Activated CD4-positive, alpha-beta T cell treated with anti-CD3 and anti-CD28 coated beads, Interleukin-2, amount 50 U/mL, for 24 hours (primary cell): Measurements from ENCODE around the gene ANGEL2.
"Not testable (repeated sequence)": the region's sequence is repeated elsewhere in the genome, so short reads cannot be mapped to it uniquely, and the experiment has no call there.

Experiments
- DNase-seq, 2 donors: peaks; one replicate each; pipeline ENCODE4 v3.0.0-alpha.2; 2020; ENCODE audit warnings: low read depth in 1 of 2, low spot score in 1 of 2

The ANGEL2 gene, protein sequence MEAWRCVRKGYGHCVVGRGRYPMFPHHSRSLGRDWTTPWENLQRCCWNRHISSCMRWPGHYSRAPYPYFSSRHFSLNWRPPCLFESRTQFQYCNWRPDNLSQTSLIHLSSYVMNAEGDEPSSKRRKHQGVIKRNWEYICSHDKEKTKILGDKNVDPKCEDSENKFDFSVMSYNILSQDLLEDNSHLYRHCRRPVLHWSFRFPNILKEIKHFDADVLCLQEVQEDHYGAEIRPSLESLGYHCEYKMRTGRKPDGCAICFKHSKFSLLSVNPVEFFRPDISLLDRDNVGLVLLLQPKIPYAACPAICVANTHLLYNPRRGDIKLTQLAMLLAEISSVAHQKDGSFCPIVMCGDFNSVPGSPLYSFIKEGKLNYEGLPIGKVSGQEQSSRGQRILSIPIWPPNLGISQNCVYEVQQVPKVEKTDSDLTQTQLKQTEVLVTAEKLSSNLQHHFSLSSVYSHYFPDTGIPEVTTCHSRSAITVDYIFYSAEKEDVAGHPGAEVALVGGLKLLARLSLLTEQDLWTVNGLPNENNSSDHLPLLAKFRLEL

GRCh38 chr1:213015099-213016050, at the start of gene ANGEL2:
Gene ANGEL2 (minus strand): TSS chr1:213015867. CDS start chr1:213015671, 196 bp downstream.
- DNase-seq, result peak; percentile 80 to 96

DNA sequence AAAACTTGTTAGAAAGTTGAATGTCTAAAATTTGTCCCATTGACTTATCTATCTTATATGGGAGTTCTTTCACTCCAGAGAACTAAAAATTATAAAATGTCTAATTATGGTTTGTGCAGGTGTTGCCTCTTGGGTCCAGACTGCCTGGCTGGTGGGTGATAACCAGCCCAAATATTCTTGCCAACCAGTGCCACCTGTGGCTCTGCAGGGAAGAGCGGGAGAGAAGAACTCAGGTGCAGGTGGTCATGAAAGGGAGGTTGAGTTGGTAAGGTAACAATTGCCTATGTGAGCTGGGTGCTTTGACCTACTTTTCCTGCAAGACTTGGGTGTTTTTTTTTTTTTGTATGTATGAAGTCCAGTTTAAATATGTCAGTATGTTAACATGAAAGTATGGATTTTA, 45.6 kb upstream of the ANGEL2 start:
- no peak for DNase-seq

- no peak for DNase-seq
Measured at GRCh38 chr1:213060836-213061235, 45.2 kb upstream of the ANGEL2 start.

GRCh38 chr1:213057264-213058059, 41.8 kb upstream of the ANGEL2 start:
- DNase-seq, result no peak

DNA sequence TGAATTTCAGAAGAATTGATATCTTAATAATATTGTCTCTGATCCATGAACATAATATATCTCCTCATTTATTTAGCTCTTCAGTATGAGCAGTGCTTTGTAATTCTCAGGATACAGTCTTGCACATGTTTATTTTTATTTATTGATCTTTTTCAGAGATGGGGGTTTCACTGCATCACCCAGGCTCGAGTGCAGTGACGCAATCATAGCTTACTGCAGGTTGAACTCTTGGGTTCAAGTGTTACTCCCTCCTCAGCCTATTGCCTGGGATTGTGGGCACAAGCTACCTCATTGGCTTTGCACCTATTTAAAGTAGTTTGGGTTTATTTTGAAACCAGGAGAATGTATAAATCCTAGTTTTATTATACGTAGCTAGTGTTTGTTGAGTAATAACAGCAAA, 40.1 kb upstream of the ANGEL2 start:
- no peak for DNase-seq

DNA sequence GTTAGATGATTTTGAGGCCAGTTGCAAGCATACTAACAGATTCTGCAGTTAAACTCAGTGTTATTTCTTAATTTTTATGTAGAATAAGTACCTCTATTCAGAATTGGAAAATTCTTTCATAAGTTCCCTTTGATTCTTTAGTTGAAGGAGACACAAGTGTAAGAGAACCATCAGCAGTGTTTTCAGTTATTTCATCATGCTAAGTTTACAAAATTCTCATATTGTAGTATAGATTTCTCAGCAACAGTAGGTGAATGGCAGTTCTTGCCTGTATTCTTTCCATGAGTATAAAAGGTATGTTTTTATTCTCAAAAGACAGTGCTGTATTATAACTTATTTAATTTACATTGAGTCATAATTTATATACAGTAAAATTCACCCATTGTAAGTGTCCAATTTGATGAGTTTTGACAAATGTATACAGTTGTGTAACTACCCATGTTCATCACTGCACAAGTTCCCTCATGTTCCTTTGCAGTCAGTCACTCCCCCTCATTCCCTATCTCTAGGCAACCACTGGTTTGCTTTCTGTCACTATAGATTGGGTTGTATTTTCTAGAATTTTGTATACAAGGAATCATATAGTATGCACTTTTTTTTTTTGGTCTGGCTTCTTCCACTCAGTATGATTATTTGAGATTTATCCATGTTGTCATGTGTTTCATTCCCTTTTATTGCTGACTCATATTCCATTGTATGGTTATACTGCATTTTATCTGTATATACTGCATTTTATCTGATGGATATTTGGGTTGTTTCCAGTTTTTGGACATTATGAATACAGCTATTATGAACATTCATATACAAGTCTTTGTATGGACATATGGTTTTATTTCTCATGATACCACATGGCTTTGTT, 39.3 kb upstream of the ANGEL2 start:
- no peak for DNase-seq

GRCh38 chr1:213054142-213054541, 38.5 kb upstream of the ANGEL2 start:
- no peak for DNase-seq

DNA sequence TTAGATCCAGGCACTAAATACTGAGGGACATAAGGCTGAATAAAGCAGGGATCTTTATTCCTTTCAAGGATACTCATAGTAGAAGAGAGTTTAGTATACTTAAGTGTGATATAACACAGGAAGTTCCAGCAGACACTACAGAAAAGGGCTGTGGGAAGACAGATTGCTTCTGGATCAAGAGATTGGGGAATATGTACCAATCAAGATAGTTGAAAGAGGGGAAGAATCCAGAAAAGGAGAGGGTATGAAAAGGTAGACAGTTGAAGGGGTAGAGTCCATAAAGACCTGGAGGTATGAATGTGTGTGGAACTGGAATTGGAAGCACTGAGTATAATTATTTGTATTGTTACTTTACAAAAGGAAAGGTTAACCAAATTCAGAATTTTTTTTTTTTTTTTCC, 37.8 kb upstream of the ANGEL2 start:
- no peak for DNase-seq

GRCh38 chr1:213051881-213052202, 36.2 kb upstream of the ANGEL2 start:
- no peak for DNase-seq

DNA sequence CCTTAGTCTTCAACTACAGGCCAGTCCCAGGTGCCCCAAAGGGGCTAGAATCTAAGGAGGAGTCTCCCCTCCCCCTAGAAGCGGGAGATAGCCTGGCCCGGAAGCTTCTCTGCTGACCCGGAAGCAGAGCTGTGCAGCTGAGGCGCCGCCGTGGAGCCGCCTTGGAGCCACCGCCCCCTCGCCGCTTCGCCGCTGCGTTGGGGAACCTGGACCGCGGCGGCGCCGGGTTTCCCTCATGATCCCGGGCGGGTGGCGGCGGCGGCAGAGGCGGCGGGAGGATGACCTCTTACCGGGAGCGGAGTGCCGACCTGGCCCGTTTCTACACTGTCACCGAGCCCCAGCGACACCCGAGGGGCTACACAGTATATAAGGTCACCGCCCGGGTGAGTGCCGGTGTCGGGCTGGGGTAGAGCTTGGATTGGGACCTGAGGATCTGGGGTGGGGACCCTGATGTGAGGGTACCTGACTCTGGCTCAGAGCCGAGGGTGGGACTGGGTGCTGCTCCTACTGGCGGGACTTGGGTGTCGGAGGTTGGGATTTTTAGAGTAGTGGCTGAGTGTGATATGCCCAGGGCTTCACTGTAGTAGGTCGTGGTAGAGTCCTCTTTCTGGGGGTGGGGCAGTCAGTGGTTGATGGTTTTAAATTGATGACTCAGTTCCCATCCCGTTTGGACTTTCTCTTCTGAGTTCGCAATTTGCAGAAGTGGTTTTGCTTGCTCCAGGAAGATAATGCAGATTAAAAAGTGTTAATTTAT, 35.6 kb upstream of the ANGEL2 start, which contains the start of gene RPS6KC1:
RPS6KC1 (plus strand) TSS at position 115 of the 754 bp plus-strand sequence; CDS start at position 279, 164 bp downstream.
- DNase-seq, result peak; percentile 70 to 76

DNA sequence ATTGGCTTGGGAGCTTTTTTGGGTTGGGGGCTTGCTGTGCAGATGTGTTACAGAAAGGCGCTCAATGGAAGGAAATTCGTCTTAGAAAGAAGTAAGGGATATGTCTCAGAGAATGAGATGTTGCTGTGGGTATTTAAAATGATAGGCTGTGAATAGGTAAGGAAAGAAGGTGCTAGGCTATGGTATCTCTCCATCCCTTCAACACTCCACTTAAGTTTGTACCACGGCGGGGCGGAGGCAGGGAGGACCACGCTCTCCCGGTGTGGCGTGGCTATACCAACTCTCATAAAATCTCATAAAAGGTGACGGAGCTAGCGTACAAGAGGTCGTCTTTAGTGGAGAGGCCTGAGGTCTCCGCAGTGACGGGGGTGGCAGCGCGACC, 35.1 kb upstream of the ANGEL2 start:
- no peak for DNase-seq

DNA sequence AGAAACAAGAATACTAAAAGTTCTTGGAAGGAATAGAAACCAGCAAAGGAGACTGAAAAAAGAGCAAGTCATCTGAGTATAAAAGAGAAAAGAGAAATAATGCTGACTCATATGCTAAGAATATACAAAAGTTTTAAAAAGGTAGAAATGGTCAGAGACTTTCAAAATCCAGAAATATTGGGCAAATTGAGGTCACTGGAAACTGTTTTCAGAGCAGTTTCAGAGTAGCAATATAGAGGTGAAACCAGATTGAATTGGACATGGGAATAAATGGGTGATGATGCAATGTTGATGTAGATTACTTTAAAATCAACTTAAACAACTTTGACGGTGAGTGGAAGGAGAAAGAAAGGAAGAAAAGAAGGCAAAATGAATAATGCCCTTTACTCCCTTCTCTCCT, 33.6 kb upstream of the ANGEL2 start:
- DNase-seq, result no peak

GRCh38 chr1:213045321-213046226, 29.9 kb upstream of the ANGEL2 start:
- not testable (repeated sequence) for DNase-seq

DNA sequence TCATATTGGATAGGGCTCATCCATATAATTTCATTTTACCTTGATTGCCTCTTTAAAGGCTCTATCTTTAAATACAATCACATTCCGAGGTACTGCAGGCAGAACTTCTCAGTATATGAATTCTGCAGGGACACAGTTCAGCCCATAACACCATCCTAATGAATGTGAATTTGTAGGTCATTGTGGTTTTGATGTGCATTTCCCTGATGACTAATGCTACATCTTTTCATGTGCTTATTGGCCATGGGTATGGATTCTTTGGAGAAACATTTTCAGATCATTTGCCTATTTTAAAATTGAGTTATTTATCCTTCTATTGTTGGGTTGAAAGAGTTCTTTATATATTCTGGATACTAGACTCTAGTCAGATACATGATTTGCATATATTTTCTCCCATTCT, 25.8 kb upstream of the ANGEL2 start:
- no peak for DNase-seq

GRCh38 chr1:213035573-213035972, 19.9 kb upstream of the ANGEL2 start:
- no peak for DNase-seq

DNA sequence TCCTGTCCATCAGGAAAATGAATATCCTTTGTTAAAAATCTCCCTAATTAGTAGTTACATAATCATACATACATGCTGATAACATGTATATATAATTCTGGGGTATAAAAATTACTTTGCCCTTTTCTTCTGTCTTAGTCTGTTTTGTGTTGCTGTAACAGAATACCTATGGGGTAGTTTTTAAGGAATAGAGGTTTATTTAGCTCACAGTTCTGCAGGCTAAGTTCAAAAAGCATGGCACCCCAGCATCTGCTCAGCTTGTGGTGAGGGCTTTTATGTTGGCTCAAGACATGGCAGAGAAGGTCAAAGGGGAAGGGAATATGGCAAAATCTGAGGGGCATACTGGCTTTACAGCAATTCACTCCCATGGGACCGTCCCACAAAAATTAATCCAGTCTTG, 19.0 kb upstream of the ANGEL2 start:
- DNase-seq, result no peak

- no peak for DNase-seq
Measured at GRCh38 chr1:213032651-213033050, 17.0 kb upstream of the ANGEL2 start.

DNA sequence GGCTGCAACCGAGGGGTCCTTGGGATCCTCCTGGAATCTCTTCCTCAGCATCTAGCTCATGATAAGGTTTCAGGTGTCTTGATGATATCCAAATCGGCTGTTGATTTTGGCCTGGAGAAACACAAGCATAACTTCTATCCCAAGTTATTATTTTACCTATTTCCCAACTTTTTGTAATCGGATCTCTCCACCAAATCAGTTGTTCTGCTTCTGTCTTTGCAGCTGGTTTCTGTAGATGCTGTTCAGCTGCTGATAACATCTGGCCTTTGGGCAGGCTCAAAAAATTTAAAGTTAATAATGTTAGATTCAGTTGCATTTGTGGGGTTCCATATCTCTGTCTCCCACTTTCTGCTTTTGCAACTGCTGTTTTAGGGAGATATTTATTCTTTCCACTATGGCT, 11.4 kb upstream of the ANGEL2 start:
- DNase-seq, result not testable (repeated sequence)
